NT2/D1 (cell line): ENCODE results near the gene DTNB.

Experiments
- SUZ12 ChIP-seq: IDR thresholded peaks from 2 replicates; pipeline ENCODE4 v1.6.1; 2011; ENCODE audit not compliant: insufficient read length, insufficient read depth; ENCODE audit errors: extremely low read depth
- YY1 ChIP-seq: IDR thresholded peaks from 2 replicates; pipeline ENCODE4 v1.6.1; 2011; ENCODE audit not compliant: insufficient read length, insufficient read depth

DNA sequence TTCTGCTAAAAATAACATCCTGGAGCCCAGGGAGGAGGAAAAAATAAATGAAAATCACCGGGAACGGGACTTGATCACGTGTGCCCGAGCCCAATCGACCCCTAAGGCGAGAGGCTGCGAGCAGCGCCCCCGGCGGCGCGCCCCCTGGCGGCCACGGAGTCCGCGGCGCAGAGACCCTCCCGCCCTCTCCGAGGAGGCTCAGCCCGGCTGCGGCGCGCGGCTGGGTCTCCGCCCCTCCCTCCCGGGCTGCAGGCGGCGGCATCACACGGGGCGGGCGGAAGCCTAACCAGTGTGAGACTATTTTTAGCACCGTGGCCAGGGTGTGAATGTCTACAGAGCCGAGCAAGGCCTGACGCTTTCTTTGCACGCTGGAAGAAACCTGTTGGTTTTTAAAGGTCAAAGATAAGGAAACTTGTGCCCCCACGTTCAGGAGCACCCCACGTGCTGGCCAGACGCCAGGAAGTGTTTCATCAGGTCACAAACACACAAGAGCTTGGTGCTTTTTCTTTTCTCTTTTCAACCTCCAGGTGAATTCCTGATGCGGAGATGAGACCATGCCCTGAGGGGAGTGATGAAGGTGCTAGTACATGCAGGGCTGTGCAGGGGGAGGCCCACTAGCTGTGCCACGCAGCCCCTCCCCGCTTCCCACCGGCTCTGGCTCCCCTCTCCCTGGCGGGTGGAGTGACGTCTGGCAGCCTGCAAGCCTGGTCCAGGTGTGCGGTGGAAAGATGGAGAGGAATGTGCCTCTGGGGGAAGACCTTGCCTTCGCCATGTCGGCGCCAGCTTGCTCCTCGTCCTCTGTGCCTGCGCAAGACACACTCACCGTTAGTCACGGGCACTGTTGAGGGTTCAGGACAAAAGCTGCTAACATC, 296.4 kb downstream of the DTNB start:
- TF ChIP-seq YY1, result no peak
- TF ChIP-seq SUZ12, result no peak
